Kidney tubule cell (primary cell): ENCODE results near the gene CARD10.
"Not testable (repeated sequence)": the region's sequence is repeated elsewhere in the genome, so short reads cannot be mapped to it uniquely, and the experiment has no call there.

Source experiments
- DNase-seq: peaks from one replicate; pipeline ENCODE4 v3.0.0-alpha.2; 2018; ENCODE audit warnings: low spot score

Gene CARD10

GRCh38 chr22:37487129-37487528, 32.1 kb downstream of the CARD10 start:
- no peak for DNase-seq

GRCh38 chr22:37486224-37486845, 32.9 kb downstream of the CARD10 start, which contains the start of gene MFNG:
Gene MFNG (minus strand): TSS chr22:37486384. CDS start chr22:37486177, 207 bp downstream.
- peak; percentile 76 for DNase-seq

- DNase-seq, result no peak
Observed at GRCh38 chr22:37485395-37486223, 33.6 kb downstream of the CARD10 start.

GRCh38 chr22:37484480-37485394, 34.5 kb downstream of the CARD10 start:
- DNase-seq, result no peak

GRCh38 chr22:37483050-37483449, 36.2 kb downstream of the CARD10 start:
- DNase-seq, result no peak

GRCh38 chr22:37482244-37482643, 37.0 kb downstream of the CARD10 start:
- no peak for DNase-seq

- DNase-seq, result no peak
Observed at GRCh38 chr22:37481347-37481907, 37.8 kb downstream of the CARD10 start.

- no peak for DNase-seq
Observed at GRCh38 chr22:37480387-37481346, 38.5 kb downstream of the CARD10 start.

GRCh38 chr22:37479196-37479595, 40.0 kb downstream of the CARD10 start:
- no peak for DNase-seq

- DNase-seq, result no peak
Observed at GRCh38 chr22:37476389-37477329, 42.6 kb downstream of the CARD10 start.

GRCh38 chr22:37474447-37475090, 44.6 kb downstream of the CARD10 start:
- no peak for DNase-seq

GRCh38 chr22:37473437-37473946, 45.7 kb downstream of the CARD10 start:
- no peak for DNase-seq

GRCh38 chr22:37472418-37473006, 46.7 kb downstream of the CARD10 start:
- peak; percentile 42 for DNase-seq

GRCh38 chr22:37471727-37472417, 47.3 kb downstream of the CARD10 start:
- DNase-seq, result no peak

- no peak for DNase-seq
Observed at GRCh38 chr22:37470087-37470445, 49.1 kb downstream of the CARD10 start.

GRCh38 chr22:37469416-37470086, 49.7 kb downstream of the CARD10 start:
- DNase-seq, result no peak

- DNase-seq, result not testable (repeated sequence)
Observed at GRCh38 chr22:37468201-37468695, 51.0 kb downstream of the CARD10 start.
